ENCODE data around the gene OR2T4.

OR2T4 gene

DNA sequence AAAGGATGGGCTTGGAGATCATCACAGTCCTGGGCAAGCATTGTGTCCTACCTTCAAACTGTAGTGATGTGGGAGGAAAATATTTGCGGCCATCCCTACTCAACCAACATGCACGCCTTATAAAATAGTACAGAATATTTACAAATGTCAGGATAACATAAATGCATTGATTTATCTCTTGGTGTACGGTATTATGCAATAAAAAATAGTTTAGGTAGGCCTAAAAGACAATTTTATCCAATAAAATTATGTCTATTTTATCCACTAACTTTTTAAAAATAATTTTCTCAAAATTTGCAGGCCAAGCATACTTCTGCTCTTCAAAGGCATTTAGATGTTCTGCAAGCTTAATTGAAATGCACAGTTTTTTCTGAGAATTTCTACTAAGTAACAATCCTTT is 41.3 kb downstream of the OR2T4 start, which contains the start of gene OR2T1:
TSS of gene OR2T1 (plus strand) at position 301 of the 400 bp plus-strand sequence. CDS start 3,100 bp downstream, outside the sequence.
- TF ChIP-seq, protein P1, sequence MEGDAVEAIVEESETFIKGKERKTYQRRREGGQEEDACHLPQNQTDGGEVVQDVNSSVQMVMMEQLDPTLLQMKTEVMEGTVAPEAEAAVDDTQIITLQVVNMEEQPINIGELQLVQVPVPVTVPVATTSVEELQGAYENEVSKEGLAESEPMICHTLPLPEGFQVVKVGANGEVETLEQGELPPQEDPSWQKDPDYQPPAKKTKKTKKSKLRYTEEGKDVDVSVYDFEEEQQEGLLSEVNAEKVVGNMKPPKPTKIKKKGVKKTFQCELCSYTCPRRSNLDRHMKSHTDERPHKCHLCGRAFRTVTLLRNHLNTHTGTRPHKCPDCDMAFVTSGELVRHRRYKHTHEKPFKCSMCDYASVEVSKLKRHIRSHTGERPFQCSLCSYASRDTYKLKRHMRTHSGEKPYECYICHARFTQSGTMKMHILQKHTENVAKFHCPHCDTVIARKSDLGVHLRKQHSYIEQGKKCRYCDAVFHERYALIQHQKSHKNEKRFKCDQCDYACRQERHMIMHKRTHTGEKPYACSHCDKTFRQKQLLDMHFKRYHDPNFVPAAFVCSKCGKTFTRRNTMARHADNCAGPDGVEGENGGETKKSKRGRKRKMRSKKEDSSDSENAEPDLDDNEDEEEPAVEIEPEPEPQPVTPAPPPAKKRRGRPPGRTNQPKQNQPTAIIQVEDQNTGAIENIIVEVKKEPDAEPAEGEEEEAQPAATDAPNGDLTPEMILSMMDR (IDR thresholded peaks at IDR 0.05; ENCODE audit: insufficient read depth, missing control alignments): no peak
- FAIRE-seq: no peak

GRCh38 chr1:248404024-248404423 is 42.6 kb downstream of the OR2T4 start:
- TF ChIP-seq, protein P1 (IDR thresholded peaks at IDR 0.05; ENCODE audit: insufficient read depth, missing control alignments): no peak
- FAIRE-seq (peak; percentile 99), DNase-seq (ENCODE audit: insufficient read length, low spot score) (no peak)

More for the DNA sequence above, 41.3 kb downstream of the OR2T4 start, which contains the start of gene OR2T1:
- DNase-seq (ENCODE audit: insufficient read length, low spot score): no peak

DNA sequence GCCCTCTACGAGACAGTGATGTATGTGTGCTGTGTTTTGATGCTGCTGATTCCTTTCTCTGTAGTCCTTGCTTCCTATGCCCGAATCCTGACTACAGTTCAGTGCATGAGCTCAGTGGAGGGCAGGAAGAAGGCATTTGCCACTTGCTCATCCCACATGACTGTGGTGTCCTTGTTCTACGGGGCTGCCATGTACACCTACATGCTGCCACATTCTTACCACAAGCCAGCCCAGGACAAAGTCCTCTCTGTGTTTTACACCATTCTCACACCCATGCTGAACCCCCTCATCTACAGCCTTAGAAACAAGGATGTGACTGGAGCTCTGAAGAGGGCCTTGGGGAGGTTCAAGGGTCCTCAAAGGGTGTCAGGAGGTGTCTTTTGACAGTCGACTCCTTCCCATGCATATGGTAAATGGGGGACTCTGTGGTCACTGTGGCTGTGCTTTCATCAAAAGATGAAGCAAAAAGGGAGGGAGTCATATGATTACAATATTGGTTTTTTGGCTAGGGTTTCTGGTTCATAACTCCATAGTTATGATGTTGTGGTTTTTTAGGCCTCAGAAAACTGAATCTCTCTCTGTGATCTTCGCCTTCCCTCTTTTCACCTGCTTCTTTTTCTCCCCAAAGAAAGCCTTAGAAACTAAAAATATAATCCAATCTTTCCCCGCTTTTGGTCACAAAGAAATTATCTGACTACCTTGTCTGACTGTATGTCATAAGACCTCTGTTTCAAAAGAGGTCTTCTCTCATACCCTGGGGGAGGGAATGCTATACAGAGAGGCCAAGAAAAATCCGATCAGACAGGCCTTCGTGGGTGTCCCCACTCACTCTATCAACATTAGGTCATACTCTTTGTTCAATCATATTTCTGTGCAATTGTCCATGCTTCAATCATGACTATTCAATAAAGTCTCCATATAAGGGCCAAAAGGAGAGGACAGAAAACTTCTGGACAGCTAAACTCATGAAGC is 45.5 kb downstream of the OR2T4 start:
- TF ChIP-seq, protein P1 (IDR thresholded peaks at IDR 0.05; ENCODE audit: insufficient read depth, missing control alignments): no peak
- DNase-seq (ENCODE audit: insufficient read length, low spot score) (no peak), FAIRE-seq (no peak)

All from D721Med (cell line).